GM19372 (cell line): ENCODE measurements around the gene ZDHHC16.
"Not testable (repeated sequence)": the region's sequence is repeated elsewhere in the genome, so short reads cannot be mapped to it uniquely, and the experiment has no call there.

Experiments
- ATAC-seq: cut with Tn5 transposase; IDR thresholded peaks from one replicate; pipeline ENCODE4 v1.9.1; 2021; ENCODE audit warnings: mild to moderate bottlenecking, low read depth, moderate library complexity; ENCODE audit not compliant: unreplicated experiment

Gene ZDHHC16

DNA sequence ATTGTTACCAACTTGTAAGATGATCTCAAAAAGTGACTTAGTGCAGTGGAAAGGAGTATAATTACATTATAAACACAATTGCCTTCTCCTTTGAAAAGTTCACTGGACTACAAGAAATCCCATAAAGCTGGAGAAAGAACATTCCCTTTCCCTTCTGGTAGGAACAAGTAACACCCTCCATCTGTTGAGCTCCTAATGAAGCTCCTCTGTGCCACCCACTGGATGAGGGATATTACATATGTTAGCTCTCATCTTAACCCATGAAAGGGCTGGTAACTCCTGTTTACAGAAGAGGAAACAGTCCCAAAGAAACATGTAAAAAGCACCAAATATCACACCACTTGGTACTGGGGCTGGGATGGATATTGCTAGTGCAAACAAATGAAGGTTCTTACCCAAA is 11.9 kb upstream of the ZDHHC16 start:
- ATAC-seq: no peak

GRCh38 chr10:97434557-97434956 is 11.4 kb upstream of the ZDHHC16 start:
- ATAC-seq: no peak

DNA sequence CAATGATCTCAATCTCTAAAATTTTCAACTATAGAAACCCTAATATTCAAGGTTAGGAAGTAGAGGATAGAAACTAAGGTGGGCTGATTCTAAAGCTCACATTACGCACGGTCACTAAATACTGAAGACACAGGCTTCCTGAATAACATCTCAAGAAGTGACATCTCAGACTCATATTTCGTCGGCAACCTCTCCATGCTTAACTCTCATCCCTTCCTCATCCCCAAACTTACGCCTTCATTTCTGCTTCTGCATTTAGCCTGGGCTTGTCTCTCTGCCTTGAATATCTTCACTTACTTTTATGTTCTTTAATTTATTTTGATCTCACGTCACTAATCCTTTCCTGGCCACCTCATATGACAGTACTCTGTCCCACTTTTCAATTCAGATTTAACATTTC is 10.8 kb upstream of the ZDHHC16 start:
- no peak for ATAC-seq

DNA sequence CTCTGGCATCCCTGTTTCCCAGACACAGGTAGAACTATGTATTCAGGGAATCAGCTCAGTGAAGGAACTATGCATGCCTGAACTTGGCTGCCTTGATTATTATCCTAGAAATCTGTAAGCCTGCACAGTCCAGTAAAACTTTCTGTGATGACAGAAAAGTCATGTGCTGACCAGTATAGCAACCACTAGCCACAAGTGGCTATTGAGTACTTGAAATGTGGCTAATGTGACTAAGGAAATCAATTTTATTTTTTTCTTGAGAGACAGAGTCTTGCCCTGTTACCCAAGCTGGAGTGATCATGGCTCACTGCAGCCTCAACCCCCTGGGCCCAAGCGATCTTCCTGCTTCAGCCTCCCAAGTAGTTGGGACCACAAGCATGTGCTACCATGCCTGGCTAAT is 3.7 kb upstream of the ZDHHC16 start:
- no peak for ATAC-seq

- ATAC-seq: no peak
Measured at GRCh38 chr10:97444212-97444611, 1.8 kb upstream of the ZDHHC16 start.

DNA sequence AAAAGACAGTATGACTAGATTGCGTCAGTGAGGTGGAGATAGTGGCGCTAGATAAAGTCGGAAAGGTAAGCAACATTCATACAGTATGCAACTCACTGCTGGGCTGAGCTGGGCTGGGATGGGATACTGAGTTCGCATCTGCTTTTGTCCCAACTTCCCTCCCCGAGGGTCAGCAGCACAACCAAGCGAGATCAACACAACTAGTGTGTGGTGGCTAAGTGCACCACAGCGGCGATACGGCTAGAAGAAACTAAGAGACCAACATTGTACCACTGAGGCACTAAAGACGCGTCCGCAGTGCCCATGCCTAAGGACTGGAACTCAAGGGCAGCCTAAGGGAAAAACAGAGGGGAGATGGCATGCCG is 636 bp upstream of the ZDHHC16 start:
- no peak for ATAC-seq

- ATAC-seq: no peak
Measured at GRCh38 chr10:97450828-97451227, 4.9 kb downstream of the ZDHHC16 start.

GRCh38 chr10:97451605-97452004 is 5.6 kb downstream of the ZDHHC16 start:
- ATAC-seq: no peak

- ATAC-seq: no peak
Measured at GRCh38 chr10:97452352-97452751, 6.4 kb downstream of the ZDHHC16 start.

- no peak for ATAC-seq
Measured at GRCh38 chr10:97454330-97455036, 8.5 kb downstream of the ZDHHC16 start.

DNA sequence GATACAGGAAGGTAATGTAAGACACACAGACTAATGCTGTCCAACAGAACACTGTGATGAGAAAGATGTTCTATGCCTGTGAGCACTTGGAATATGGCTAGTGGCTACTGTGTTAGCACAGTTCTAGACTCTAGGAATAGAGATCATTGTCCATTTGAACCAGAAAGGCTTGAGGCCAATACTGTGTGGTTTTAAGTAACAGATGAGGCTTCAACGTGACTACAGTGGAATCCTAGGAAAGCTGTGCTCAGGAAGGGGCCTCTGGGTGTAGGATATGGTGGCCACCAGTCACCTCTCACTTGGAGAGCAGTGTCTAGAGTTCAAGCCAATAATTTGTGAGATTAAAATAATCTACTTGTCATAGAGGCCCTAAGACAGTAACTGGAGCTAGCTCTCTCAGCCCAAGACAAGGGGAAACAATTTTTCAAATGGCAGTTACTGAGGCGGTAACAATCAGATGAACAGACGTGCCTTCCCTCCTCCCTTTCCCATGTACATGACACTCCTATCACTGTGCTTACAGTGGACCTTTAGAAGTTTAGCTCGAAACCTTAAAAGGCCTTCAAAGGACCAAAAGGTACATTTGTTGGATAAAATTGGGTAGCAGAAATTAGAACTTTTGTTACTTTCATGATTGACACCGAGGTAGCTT is 10.2 kb downstream of the ZDHHC16 start:
- ATAC-seq: no peak

- ATAC-seq: no peak
Measured at GRCh38 chr10:97456686-97457065, 10.7 kb downstream of the ZDHHC16 start.

- ATAC-seq: no peak
Measured at GRCh38 chr10:97459111-97459510, 13.1 kb downstream of the ZDHHC16 start.

DNA sequence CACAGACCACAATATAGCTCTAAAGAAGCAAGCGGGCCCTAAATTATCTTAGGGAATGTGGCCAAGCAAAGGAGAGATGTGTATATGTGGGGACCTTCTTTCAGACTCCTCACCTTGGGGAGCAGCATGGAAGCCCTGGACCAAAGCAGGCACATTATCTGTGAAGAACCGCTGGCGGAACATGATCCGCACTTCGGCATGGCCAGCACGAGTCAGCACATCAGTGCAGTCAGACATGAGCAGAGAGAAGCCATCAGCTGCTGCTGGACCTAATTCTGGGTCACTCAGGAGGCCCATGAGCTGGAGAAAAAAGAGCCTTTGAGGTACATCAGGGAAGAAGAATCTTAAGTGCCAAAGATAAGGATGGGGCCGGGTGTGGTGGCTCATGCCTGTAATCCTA is 14.0 kb downstream of the ZDHHC16 start:
- ATAC-seq: no peak

DNA sequence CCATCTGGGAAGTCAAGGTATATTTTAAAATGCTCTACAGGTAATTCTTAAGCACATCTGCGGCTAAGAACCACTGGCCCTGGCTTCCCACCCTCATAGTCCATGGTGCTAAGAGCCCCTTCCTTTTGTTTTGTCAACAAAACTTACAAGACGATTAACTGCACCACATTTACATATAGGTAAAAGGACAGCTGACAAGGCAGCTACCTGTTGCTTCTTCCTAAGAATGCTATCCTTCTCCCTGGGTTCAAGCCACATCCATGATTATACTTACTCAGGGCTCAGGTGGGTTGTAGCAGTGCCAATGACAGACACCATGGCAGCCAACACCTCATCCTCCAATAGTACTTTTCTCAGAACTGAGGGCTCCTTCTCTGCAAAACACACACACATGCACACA is 16.3 kb downstream of the ZDHHC16 start:
- no peak for ATAC-seq

DNA sequence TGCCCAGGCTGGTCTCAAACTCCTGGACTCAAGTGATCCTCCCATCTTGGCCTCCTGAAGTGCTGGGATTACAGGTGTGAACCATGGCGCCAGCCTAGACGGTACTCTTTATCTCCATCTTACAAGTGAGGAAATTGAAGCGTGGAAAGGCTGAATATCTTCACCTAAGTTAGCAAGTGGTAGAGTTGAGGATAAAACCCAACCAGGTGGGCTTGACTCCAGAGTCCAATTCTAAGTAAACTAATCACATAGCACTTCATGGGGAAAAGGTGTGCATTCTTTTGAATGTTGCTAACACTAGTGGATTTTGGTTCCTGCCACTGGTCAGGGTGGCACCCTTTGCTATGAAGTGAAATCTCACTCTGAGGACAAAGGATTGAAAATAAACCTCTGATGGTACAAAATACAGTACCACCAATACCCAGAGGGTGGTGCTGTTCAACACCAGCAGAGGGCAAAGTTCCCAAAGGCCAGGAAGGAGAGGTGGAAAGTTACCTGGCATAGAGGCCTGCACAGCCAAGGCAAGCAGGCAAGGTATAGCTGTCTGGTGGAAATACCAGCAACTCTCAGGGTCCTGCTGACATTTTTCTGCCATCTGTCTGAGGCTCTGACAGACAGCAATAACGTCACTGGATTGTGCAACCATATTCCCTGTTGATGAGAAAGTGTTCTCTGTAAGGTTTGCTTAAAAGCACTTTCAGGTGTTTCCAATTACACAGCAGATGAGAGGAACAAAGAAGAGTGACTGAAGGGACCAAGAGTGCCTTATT is 17.6 kb downstream of the ZDHHC16 start:
- ATAC-seq: no peak

DNA sequence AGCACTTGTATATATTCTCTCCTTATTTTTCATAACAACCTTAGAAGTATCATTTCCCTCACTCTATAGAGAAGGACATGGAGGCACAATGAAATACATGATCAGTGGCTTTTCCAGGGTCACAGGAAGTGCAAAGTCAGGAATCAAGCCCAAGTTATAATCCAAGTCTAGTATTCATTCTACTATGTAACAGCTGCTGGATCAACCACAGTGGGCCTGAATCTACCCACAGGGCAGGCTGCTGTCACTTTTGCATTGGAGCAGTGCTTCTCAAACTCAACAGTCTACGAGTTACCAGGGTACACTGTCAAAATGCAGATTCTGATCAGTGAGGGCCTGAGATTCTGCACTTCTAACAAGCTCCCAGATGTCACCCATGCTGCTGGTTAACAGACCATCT is 18.3 kb downstream of the ZDHHC16 start:
- no peak for ATAC-seq

- no peak for ATAC-seq
Measured at GRCh38 chr10:97465982-97466381, 20.0 kb downstream of the ZDHHC16 start.

DNA sequence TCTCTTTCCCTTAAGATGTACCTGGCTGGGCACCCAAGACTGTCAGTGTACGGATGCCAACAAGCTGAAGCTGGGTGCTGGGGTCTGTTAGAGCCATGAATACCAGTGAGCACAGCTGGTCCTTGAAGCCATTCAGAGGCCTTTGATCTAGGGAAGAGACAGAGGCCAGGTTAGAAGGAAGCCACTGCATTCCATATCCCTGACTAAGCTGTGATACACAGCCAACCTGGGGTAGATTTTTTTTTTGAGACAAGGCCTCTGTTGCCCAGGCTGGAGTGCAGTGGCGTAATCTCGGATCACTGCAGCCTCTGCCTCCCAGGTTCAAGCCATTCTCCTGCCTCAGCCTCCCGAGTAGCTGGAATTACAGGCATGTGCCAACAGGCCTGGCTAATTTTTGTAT is 20.8 kb downstream of the ZDHHC16 start:
- no peak for ATAC-seq

GRCh38 chr10:97468162-97468561 is 22.2 kb downstream of the ZDHHC16 start:
- ATAC-seq: peak; percentile 69

- not testable (repeated sequence) for ATAC-seq
Measured at GRCh38 chr10:97468781-97469180, 22.8 kb downstream of the ZDHHC16 start.

- no peak for ATAC-seq
Measured at GRCh38 chr10:97474918-97475317, 28.9 kb downstream of the ZDHHC16 start.
